Measurements from ENCODE around the gene COP1. TPM values are rescaled to one million over a fixed set of nuclear protein-coding genes. Genes with fewer than 3 reads are reported as not detected.

COP1 gene
- total RNA-seq, 1 donor from 2014 or later = 102 TPM

DNA sequence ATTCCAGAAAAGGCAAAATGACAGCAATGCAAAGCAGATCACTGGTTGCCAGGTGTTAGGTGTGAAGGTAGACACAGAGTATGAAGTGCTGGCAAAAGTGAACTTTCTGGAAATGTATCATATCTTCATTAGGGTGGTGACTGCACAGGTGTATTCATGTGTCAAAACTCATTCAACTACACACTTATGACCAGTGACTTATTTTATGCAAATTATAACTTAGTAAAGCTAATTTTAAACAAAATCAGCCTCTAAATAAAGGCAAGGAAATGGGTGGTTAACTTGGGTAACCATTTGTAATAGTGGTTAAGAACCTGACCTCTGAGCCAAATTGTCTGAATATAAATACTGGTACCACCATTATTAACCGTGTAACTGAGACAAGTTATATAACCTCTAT is 7.4 kb downstream of the COP1 start:
- DNase-seq (ENCODE audit: low spot score) = no peak

DNA sequence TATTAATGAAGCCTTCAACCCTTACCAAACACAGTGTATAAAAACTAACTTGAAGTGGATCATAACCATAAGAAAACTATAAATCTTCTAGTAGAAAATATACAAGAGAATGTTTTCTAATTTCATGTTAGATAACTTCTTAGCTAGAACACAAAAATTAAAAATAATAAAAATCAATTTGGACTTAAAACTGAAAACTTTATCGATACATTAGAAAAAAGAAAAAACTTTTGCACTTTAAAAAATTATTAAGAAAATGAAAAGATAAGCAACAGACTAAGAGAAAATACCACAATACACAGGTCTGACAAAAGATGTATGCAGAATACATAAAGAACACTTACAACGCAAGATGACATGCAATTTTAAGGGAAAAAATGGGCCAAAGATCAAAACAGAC is 8.7 kb downstream of the COP1 start:
- no peak for DNase-seq (ENCODE audit: low spot score)

DNA sequence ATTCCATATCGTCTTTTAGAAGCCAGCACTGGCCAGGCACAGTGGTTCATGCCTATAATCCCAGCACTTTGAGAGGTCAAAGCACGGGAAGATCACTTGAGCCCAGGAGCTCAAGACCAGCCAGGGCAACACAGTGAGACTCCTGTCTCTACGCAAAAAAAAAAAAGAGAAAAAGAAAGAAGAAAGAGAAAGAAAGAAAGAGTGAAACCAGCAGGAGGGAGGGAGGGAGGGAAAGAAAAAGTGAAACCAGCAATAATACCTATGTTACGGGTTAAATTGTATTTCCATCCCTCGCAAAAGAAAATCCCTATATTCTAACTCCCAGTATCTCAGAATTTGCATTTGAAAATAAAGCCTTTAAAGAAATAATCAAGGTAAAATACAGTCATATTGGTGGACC is 10.4 kb downstream of the COP1 start:
- DNase-seq (ENCODE audit: low spot score) = no peak

DNA sequence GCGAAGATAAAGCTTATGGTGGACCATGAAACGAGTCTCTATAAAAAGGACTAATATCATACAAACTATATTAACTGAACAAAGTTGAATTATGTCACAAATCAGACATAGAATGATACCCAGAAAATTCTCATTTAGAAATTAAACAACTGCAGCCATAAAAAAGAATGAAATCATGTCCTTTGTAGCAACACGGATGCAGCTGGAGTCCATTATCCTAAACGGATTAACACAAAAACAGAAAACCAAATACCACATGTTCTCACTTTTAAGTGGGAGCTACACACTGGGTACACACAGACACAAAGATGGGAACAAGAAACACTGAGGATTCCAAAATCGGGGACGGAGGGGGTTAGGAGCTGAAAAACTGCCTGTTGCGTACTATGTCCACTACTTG is 11.5 kb downstream of the COP1 start:
- DNase-seq (ENCODE audit: low spot score) = no peak

DNA sequence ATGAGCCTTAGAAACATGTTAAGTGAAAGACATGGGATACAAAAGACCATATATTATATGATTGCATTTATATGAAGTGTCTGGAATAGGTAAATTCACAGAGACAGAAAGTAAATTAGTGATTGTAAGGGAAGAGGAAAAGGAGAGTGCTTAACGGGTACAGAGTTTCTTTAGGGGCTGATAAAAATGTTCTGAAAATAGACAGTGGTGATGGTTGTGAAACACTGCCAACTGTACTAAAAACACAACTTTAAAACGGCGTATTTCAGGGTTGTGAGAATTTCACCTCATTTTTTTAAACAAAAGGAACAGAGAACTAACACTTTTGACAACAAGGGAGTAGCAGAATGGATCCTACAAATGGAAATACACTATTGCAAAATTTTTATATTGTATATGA is 13.4 kb downstream of the COP1 start:
- DNase-seq (ENCODE audit: low spot score) = no peak

DNA sequence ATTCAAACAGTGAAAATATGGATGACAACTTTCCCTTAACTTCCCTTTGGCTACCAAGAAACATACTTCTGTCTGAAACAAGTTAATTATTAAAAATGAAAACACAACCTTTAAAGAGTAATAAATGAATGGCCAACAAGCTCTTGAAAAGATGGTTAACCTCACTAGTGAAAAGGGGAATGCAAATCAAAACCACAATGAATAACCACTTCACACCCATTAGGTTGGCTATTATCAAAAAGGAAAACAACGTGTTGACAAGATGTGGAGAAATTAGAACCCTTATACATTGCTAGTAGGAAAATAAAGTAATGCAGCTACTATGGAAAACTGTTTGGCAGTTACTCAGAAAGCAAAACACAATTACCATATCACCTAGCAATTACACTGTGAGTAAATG is 14.1 kb downstream of the COP1 start:
- no peak for DNase-seq (ENCODE audit: low spot score)

DNA sequence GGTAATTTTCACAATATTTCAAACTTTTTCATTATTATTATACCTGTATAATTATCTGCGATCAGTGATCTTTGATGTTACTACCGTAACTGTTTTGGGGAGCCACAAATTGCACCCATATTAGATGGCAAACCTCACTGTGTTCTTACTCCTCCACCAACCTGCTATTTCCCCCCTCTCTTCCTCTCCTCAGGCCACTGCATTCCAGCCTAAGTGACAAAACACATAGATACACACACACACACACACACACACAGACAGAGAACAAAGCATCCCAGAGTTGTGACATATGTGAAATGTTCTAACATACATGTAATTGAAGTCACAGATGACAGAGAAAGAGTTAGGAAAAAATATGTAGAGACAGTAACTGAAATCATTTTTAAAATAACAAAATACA is 18.5 kb downstream of the COP1 start:
- no peak for DNase-seq (ENCODE audit: low spot score)

DNA sequence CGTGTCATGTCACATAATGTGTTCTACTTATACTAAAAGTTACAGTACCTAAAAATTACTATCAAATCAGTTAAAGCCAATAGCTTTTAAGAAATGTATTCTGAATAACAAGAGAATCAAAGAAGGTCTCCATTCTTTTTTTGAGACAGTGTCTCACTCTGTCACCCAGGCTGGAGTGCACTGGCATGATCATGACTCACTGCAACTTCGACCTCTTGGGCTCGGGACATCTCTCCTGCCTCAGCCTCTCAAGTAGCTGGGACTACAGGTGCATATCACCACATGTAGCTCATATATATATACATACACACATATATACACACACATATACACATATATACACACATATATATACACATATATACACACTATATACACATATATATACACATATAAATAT is 20.1 kb downstream of the COP1 start:
- DNase-seq (ENCODE audit: low spot score) = no peak

DNA sequence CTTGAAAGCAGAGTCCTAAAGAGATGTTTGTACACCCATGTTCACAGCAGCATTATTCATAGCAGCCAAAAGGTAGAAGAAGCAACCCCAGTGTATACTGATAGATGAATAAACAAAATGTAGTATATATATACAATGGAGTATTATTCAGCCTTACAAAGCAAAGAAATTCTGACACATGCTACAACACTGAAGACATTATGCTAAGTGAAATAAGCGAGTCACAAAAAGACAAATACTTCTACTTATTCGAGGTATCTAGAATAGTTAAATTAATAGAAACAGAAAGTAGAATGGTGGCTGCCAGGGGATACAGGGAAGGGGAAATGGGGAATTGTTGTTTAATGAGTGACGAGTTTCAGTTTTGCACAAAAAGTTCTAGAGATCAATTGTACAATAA is 23.5 kb downstream of the COP1 start:
- no peak for DNase-seq (ENCODE audit: low spot score)

DNA sequence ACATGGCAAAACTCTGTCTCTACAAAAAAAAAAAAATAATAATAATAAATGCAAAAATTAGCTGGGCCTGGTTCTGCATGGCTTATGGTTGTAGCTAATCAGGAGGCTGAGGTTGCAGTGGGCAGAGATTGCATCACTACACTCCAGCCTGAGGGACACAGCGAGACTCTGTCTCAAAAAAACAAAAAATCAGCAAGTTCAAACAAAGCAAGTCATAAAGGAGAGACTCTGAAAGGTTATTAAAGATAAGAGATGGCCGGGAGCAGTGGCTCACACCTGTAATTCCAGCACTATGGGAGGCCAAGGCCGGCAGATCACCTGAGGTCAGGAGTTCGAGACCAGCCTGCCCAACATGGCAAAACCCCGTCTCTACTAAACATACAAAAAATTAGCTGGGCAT is 28.8 kb downstream of the COP1 start:
- no peak for DNase-seq (ENCODE audit: low spot score)

DNA sequence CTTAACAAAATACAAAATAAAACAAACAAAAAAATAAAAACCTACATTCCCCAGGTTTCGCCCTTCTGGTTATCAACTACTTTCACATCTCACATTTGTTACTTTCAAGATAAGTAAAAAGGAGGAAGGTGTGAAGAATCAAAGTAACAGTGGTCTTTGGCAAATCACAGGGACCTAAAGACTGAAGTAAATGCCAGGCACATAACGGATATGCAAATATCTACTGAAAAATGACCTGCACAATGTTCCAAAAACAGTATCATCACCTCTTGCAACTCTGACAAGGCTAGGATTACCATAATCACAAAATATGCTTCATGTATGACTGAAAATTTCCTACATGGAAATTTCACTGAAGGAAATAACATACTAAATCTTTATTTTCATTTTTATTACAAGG is 29.3 kb downstream of the COP1 start:
- DNase-seq (ENCODE audit: low spot score) = peak; percentile 10

DNA sequence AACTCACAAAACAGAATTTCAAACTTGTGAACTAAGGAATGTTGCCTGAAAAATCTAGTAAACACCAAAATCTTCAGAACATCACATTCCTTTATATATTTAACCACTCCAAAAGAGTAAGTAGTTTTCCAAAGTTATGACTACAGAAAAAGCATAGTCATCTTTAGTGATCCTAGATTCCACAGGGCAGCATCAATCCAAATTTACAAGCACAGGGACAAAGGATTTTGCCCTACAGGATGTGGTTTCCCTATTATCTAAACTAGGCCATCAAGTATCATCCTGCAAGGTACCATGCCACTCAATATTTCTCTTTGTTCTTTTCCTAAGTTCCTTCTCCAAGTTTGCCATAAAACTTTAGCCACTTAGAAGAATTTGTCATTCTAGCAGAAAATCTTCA is 33.0 kb downstream of the COP1 start:
- DNase-seq (ENCODE audit: low spot score) = no peak

DNA sequence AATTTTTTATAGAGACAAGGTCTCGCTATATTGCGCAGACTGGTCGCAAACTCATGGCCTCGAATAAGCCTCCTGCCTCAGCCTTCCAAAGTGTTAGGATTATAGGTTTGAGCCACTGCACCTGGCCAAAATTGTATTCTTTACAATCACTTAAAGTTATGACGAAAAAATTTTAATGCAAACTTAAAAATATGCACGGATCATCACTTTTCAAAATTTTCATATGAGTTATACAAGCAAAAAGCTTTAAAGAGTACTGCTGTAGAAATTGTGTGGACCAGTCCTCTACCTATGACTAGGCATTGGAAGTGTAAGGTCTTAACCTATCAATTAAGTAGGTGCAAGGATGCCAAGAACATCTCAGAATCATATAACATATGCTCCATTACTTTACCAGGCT is 34.9 kb downstream of the COP1 start:
- DNase-seq (ENCODE audit: low spot score) = no peak

DNA sequence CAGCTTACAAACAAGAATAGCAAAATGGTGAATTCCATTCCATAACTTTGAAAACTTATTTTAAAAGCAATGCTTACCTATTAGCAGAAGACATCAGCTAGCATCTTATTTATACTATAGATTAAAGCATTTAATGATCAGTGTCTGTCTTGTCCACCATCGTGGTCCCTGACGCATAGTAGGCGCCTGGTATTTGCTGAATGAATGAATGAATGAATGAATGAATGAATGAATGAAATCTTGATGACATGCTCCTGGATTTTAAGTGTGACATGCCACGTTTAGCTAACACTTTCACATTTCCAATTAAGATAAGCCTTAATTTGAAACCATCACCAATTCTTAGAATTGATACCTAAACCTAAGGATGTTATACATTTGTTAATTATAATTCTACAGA is 39.9 kb downstream of the COP1 start:
- no peak for DNase-seq (ENCODE audit: low spot score)

DNA sequence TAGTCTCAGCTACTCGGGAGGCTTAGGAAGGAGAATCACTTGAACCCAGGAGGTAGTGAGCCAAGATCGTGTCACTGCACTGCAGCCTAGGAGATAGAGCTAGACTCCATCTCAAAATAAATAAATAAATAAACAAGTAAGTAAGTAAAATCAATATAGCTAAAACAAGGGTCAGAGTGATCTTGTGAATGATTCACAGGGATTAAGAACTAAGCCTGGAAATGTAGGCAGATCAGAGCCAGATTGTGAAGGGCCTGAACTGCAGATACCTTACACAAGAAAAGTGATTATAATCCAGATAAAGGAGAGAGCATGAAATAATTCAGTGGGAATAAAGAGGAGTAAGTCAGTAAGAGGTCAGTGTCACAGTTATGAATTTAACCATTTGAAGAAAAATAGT is 41.5 kb downstream of the COP1 start:
- DNase-seq (ENCODE audit: low spot score) = no peak

DNA sequence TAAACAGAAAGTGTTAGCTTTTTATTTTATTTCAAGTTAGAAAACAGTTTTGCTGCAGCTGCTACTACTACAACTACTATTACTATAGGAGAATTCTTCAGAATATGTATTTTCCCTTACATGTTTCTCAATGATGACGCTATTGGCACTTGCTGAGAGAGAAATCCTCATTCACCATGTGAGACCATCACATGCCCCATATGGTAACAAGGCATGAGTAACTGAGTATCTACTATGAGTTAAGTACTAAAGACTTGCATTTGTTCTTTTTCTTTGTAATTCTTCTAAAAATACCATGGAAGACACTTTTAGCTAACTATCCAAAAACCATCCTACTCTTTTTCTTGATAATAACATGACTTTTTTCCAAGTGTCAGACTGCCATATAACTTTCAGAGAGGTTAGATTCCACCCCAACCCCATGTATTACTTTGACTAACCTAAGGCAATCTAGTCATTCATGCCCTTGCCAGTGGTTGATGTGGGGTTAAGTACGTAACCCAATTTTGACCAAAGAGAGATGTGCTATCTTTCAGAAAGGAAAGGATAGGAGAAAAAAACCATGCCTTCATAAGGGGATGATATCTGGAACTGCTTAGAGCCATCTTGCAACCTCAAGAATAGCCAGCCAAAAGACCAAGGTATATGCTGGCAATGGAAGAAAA is 42.9 kb downstream of the COP1 start:
- no peak for DNase-seq (ENCODE audit: low spot score)

DNA sequence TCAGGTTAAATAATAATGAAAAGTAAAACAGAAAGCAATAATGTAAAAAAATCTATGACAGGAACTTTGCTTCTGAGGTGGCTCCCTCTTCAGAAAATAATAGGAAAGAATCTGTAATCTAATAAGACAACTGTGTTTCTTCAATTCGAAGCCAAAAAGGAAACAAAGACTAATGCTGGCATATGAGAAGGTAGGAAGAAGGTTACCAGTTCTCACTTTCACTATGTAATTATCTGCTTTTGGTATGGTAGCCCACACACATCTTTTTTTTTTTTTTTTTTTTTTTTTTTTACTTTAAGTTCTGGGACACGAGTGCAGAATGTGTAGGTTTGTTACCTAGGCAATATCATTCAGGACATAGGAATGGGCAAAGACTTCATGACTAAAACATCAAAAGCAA is 47.1 kb downstream of the COP1 start:
- DNase-seq (ENCODE audit: low spot score) = no peak

DNA sequence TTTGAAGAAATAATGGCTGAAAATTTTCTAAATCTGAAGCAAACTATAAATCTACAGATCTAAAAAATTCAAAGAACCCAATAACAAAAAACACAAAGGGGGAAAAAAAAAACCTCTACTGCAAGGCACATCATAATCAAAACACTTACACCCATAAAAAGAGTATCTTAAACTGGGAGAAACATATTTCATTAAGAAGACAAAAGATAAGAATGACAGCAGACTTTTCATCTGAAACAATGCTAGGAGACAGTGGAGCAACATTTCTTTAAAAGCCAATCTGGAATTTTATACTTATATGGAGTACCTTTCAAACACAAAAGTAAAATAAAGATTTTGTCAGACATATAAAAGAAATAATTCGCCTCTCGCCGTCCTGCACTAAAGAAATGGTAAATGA is 49.1 kb downstream of the COP1 start:
- no peak for DNase-seq (ENCODE audit: low spot score)

DNA sequence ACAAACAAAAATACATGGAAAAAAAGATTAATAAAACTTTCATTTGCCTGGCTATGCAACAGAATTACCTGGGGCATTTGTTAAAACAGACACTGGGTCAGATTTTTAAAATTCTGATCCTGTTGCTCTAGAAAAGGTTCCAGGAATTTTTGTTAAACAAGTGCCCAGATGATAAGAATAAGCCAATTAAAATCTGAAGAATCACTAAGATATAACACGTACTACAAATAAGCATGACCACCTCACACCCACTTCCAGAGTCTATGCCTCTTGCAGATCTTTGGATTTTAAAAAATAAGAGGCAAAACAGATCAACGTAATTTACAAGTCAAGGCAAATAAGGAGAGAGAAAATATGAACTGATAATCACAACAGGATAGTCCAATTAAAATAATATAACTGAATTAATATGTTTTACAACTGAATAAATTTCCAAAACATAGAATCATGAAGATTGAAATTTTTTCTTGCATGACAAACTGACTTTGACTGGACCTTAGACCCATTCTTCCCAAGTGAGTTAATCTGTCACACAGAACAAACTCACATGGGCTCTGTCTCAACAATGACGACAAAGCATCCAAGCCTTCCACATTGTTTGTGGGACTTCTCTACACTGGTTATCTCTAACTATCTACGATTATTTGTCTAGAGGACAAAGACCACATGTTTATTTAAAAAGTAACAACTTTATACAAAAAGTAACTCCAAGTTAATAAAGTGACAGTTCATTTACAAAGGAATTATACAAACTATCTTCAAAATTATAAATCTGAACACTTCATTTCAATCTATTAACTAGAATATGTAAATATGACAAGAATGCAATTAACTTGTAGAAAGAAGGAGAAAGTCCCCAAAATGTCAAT is 56.9 kb downstream of the COP1 start:
- DNase-seq (ENCODE audit: low spot score) = no peak

DNA sequence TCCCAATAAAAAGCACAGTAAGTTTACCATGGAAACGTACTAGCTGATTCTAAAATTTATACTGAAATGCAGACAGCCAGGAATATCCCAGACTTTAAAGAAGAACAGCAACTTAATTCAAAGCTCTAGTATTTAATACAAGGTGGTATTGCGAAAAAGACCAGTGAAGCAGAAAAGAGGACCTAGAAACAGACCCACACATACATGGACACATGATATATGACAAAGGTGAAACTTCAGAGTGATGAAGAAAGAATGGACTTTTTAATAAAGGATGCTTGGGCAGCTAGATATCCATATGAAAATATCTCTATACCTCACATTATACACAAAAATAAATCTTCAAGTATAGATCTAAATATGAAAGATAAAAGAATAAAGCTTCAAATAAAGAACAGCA is 62.6 kb downstream of the COP1 start:
- DNase-seq (ENCODE audit: low spot score) = no peak

DNA sequence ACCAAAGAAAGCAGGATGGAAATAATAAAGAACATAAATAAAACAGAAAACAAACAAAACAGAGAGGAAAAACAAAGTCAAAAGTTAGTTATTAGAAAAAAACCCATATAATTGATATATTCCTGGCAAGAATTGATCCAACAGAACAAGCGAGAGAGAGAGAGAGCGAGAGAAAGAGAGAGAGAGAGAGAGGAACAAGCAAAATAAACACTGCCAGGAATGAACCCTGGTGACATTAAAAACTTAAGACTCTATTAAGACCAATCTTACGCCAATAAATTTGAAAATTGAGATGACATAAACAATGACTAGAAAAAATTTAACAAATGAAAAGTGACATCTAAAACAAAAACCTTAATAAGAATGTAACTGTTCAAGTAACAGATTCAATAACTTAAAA is 64.1 kb downstream of the COP1 start:
- no peak for DNase-seq (ENCODE audit: low spot score)

DNA sequence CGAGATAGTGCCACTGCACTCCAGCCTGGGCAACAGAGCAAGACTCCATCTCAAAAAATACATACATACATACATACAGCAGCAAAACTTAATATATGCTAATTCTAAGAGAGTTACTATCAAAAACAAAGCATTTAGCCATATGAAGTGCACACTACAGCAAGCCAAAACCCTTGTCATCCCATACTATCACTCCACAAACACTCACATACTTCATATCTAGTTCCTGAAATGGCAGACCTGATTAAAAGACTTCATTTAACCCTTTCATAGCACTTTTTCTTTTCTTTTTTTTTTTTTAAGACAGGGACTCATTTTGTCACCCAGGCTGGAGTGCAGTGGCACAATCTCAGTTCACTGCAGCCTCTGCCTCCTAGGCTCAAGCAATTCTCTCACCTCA is 65.6 kb downstream of the COP1 start:
- DNase-seq (ENCODE audit: low spot score) = no peak

DNA sequence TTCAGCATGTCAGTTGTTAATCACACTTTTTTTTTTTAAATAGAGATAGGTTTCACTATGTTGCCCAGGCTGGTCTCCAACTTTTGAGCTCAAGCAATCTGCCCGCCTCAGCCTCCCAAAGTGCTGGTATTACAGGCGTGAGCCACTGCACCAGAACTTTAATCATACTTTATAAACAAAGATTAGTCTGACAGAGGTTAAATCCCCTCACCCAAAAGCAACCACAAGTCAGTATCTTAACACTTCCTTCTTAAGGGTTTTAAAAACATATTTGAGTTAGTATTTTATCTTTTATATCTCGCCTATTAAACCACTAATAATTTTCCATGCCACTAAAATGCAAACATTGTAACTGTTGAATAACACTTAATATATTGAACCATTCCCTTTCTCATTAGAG is 70.2 kb downstream of the COP1 start:
- DNase-seq (ENCODE audit: low spot score) = peak; percentile 2

DNA sequence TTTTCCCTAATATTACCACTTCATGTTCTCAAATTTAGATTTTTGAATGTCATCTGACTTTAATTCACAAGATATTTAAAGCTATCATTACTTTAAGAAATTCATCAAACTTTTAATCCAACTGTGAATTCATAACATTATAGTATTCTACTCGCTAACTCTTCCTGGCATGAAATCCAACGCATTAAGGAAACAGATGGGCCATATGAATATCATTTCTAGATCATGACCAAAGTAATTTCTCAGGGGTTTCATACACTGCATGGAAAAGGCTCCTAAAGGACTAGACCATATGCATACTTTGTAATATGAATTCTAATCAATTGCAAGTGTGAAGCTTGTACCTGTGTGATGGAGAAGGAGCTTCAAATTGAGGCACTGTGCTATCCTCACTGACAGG is 72.4 kb downstream of the COP1 start:
- no peak for DNase-seq (ENCODE audit: low spot score)
